H1 (cell line): Measurements from ENCODE around the gene ADPRHL1. TPM values are rescaled to one million over a fixed set of nuclear protein-coding genes. Genes with fewer than 3 reads are reported as not detected.

Source experiments
- CHD7 ChIP-seq: fragments of 300-600 bp; sonication (generic); IDR thresholded peaks from 2 replicates; pipeline ENCODE4 v1.7.1; 2012; ENCODE audit warnings: low read length, moderate library complexity, mild to moderate bottlenecking, inconsistent platforms; ENCODE audit not compliant: insufficient replicate concordance
- EGR1 ChIP-seq: IDR thresholded peaks from 2 replicates; pipeline ENCODE4 v1.6.1; 2011; ENCODE audit warnings: low read depth, low read length, borderline replicate concordance
- POLR2A ChIP-seq, 2 experiments: IDR thresholded peaks; 1 replicate in 1 of 2; 2 replicates in 1 of 2; pipeline ENCODE4 v1.6.1; 2011; ENCODE audit warnings: low read depth in 2 of 2, low read length in 2 of 2, mild to moderate bottlenecking in 2 of 2; ENCODE audit errors: control extremely low read depth in 1 of 2
- RNF2 ChIP-seq: fragments of 200-900, 300-1000 bp; sonication (generic); IDR thresholded peaks from 2 replicates; pipeline ENCODE4 v1.7.1; 2016; ENCODE audit warnings: borderline replicate concordance, low read depth, mild to moderate bottlenecking, antibody characterized with exemption, low read length; ENCODE audit not compliant: poor library complexity, severe bottlenecking; ENCODE audit errors: missing control alignments
- USF2 ChIP-seq: IDR thresholded peaks from 2 replicates; pipeline ENCODE4 v1.6.1; 2011; ENCODE audit warnings: low read length, improper control_type of control experiment
- polyA plus RNA-seq, 7 experiments: library from polyadenylated mRNA; depleted of rRNA in 3 of 7; stranded (reverse) in 5 of 7; unstranded in 2 of 7; fragments of >200 nt in 5 of 7; fragments of 200-250 nt in 2 of 7; gene quantifications; 1 replicate in 5 of 7; 2 replicates in 1 of 7; 4 replicates in 1 of 7; pipeline versions ENCODE4 v1.2.1 to v1.2.3, GENCODE V29; 2011 to 2013; ENCODE audit warnings: missing spikeins in 2 of 7, mixed read lengths in 2 of 7
- total RNA-seq: library from RNA; stranded (reverse); fragmentation: NEBNext Ultra II Directional; extraction: Animal tissue kit (Norgen Biotek cat#: 25700); gene quantifications from 2 replicates; pipeline ENCODE4 v1.2.1, GENCODE V29; 2021

The ADPRHL1 gene
- total and polyA plus RNA-seq, 2 of the 8 experiments (the other 6 are each of a cell fraction or from before 2014, with no cell fraction given): 0.74 to 1.7 TPM

GRCh38 chr13:113407103-113407530 lies 46.2 kb downstream of the ADPRHL1 start (continued):
- TF ChIP-seq CHD7: no peak
- TF ChIP-seq EGR1: no peak
- TF ChIP-seq RNF2: no peak
- no peak for TF ChIP-seq POLR2A (IDR thresholded peaks at IDR 0.05; ENCODE audit: control extremely low read depth in 1 of 2, low read depth in 2 of 2, low read length in 2 of 2)
- no peak for TF ChIP-seq USF2
